Measurements from ENCODE around the gene IL13RA1. TPM values are rescaled to one million over a fixed set of nuclear protein-coding genes. Genes with fewer than 3 reads are reported as not detected.

The IL13RA1 gene
- total RNA-seq, 4 donors from 2014 or later, result 20.8 to 25.0 (median 22.9) TPM

DNA sequence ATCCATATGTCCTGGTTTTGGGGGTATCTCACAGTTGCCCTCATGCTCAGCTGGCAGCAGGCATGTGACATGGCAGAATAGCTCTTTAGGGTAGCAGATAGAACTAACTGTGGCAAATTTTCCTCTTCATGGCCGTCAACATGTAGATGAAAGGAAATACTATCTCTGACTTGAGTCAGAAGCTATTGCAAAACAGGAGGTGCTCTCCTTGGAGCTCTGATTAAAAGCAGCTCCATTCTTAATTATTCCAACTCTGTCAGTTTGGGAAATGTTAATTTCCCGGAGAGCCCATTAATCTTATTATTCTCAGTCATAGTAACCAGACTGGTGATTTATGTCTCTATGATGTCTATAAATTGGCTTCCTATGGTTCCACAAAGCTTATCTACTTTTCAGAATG is 18.2 kb downstream of the IL13RA1 start:
- intact Hi-C loops (cut with DNase I; ENCODE audit: low total_unique reads) (no loop called here), in situ Hi-C loops (cut with MboI; ENCODE audit: low sequenced_read_pairs in 4 of 4) (no loop called here)
- TF ChIP-seq, protein P1, sequence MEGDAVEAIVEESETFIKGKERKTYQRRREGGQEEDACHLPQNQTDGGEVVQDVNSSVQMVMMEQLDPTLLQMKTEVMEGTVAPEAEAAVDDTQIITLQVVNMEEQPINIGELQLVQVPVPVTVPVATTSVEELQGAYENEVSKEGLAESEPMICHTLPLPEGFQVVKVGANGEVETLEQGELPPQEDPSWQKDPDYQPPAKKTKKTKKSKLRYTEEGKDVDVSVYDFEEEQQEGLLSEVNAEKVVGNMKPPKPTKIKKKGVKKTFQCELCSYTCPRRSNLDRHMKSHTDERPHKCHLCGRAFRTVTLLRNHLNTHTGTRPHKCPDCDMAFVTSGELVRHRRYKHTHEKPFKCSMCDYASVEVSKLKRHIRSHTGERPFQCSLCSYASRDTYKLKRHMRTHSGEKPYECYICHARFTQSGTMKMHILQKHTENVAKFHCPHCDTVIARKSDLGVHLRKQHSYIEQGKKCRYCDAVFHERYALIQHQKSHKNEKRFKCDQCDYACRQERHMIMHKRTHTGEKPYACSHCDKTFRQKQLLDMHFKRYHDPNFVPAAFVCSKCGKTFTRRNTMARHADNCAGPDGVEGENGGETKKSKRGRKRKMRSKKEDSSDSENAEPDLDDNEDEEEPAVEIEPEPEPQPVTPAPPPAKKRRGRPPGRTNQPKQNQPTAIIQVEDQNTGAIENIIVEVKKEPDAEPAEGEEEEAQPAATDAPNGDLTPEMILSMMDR (IDR thresholded peaks at IDR 0.05 in 4 of 5, conservative IDR thresholded peaks at IDR 0.05 in 1 of 5), result no peak
- TF ChIP-seq POLR2A (IDR thresholded peaks at IDR 0.05), result no peak
- Histone ChIP-seq H3K36me3 (no peaks in the 10 kb centered on the region), H3K27ac (peak overlapping the region; percentile 58 to 74 (median 61)), H3K4me1 (peaks cover 7 to 11% of the 10 kb centered on the region in 2 donors), H3K4me3 (no peak overlapping the region), H3K27me3 (no peaks in the 10 kb centered on the region), H3K9me3 (no peaks in the 10 kb centered on the region)
- no peak for DNase-seq
- peak; percentile 81 to 88 for ATAC-seq

- Histone ChIP-seq H3K4me1 (no peaks in the 10 kb centered on the region), H3K36me3 (no peaks in the 10 kb centered on the region), H3K4me3 (no peak overlapping the region), H3K27ac (no peak overlapping the region), H3K9me3 (no peaks in the 10 kb centered on the region), H3K27me3 (no peaks in the 10 kb centered on the region)
- intact Hi-C loops (cut with DNase I; ENCODE audit: low total_unique reads), result no loop called here
- DNase-seq (no peak), ATAC-seq (no peak)
- in situ Hi-C loops (cut with MboI; ENCODE audit: low sequenced_read_pairs in 4 of 4), result no loop called here
- TF ChIP-seq POLR2A (IDR thresholded peaks at IDR 0.05), result no peak
- TF ChIP-seq, protein P1 (IDR thresholded peaks at IDR 0.05 in 4 of 5, conservative IDR thresholded peaks at IDR 0.05 in 1 of 5), result no peak
Observed at GRCh38 chrX:118751950-118752783, 24.8 kb downstream of the IL13RA1 start.

GRCh38 chrX:118755633-118756032 is 28.2 kb downstream of the IL13RA1 start:
- ATAC-seq (peak; percentile 27 to 30), DNase-seq (no peak)
- Histone ChIP-seq H3K27ac (no peak overlapping the region), H3K4me3 (no peak overlapping the region), H3K9me3 (no peaks in the 10 kb centered on the region), H3K27me3 (no peaks in the 10 kb centered on the region), H3K4me1 (peaks cover 3 to 4% of the 10 kb centered on the region in 2 donors), H3K36me3 (no peaks in the 10 kb centered on the region)
- intact Hi-C loops (cut with DNase I; ENCODE audit: low total_unique reads) (no loop called here), in situ Hi-C loops (cut with MboI; ENCODE audit: low sequenced_read_pairs in 4 of 4) (no loop called here)
- TF ChIP-seq, protein P1 (IDR thresholded peaks at IDR 0.05 in 4 of 5, conservative IDR thresholded peaks at IDR 0.05 in 1 of 5), result no peak
- no peak for TF ChIP-seq POLR2A (IDR thresholded peaks at IDR 0.05)

DNA sequence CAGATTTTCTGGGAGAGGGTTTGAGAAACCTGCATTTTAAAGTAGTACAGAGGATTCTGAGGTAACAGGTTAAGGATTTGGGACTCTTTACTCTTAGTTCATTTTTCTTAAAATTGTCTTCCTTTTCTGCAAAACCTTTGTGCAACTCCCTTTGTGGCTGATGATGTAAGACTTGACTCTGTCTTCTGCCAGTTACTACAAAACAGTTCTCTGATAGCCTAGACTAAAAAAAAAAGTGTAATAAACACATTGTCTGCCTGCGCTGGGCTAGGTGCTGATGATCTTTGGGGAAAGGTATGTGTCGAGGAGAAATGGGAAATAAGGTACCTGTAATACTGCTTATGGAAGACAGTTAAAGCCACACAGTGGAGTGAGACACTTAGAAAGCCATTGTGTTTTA is 28.7 kb downstream of the IL13RA1 start:
- intact Hi-C loops (cut with DNase I; ENCODE audit: low total_unique reads), result no loop called here
- ATAC-seq, result no peak
- no peak for DNase-seq
- H3K9me3 ChIP-seq, result no peaks in the 10 kb centered on the region
- no peaks in the 10 kb centered on the region for H3K36me3 ChIP-seq
- TF ChIP-seq POLR2A (IDR thresholded peaks at IDR 0.05), result no peak
- TF ChIP-seq, protein P1 (IDR thresholded peaks at IDR 0.05 in 4 of 5, conservative IDR thresholded peaks at IDR 0.05 in 1 of 5), result no peak
- no peak overlapping the region for H3K27ac ChIP-seq
- H3K4me3 ChIP-seq, result no peak overlapping the region
- in situ Hi-C loops (cut with MboI; ENCODE audit: low sequenced_read_pairs in 4 of 4), result no loop called here
- no peaks in the 10 kb centered on the region for H3K27me3 ChIP-seq
- peaks cover 7% of the 10 kb centered on the region in 2 donors for H3K4me1 ChIP-seq
